Fibroblast of skin of right biceps (primary cell): ENCODE data around the gene KCNQ1OT1.
"Not testable (repeated sequence)": the region's sequence is repeated elsewhere in the genome, so short reads cannot be mapped to it uniquely, and the experiment has no call there.

ENCODE experiments used
- DNase-seq: peaks from one replicate; pipeline ENCODE4 v3.0.0-alpha.2; 2013

KCNQ1OT1 gene

GRCh38 chr11:2650343-2650867, 49.4 kb downstream of the KCNQ1OT1 start:
- no peak for DNase-seq

GRCh38 chr11:2649848-2650247, 49.9 kb downstream of the KCNQ1OT1 start:
- no peak for DNase-seq

GRCh38 chr11:2649400-2649799, 50.4 kb downstream of the KCNQ1OT1 start:
- no peak for DNase-seq

DNA sequence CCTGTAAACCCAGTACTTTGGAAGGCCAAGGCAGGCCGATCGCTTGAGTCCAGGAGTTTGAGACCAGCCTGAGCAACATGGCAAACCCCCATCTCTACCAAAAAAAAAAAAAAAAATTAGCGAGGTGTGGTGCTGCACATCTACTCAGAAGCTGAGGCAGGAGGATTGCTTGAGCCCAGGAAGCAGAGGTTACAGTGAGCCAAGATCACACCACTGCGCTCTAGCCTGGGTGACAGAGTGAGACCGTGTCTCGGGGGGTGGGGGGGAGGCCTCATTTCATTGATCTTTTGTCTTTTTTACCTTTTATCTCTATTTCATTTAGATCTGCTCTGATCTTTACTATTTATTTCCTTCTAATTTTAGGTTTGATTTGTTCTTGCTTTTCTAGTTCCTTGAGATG, 51.8 kb downstream of the KCNQ1OT1 start:
- DNase-seq: no peak

GRCh38 chr11:2647167-2647566, 52.6 kb downstream of the KCNQ1OT1 start:
- no peak for DNase-seq

- no peak for DNase-seq
Measured at GRCh38 chr11:2645779-2646118, 54.0 kb downstream of the KCNQ1OT1 start.

GRCh38 chr11:2644844-2645778, 54.7 kb downstream of the KCNQ1OT1 start:
- no peak for DNase-seq

DNA sequence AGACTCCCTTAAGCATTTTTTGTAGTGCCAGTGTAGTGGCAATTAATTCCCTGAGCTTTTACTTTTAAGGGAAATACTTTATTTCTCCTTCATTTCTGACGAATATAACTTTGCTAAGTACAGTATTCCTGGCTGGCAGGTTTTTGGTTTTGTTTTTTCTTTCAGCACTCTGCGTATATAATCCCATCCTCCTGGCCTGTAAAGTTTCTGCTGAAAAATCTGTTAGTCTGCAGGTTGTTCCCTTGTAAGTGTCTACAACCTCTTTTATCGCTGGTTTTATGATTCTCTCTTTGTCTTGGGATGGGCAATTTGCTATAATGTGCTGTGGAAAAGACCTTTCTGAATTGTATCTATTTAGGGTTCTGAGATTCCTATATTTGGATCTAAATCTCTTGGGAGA, 56.0 kb downstream of the KCNQ1OT1 start:
- no peak for DNase-seq

GRCh38 chr11:2641623-2642022, 58.2 kb downstream of the KCNQ1OT1 start:
- DNase-seq: no peak

DNA sequence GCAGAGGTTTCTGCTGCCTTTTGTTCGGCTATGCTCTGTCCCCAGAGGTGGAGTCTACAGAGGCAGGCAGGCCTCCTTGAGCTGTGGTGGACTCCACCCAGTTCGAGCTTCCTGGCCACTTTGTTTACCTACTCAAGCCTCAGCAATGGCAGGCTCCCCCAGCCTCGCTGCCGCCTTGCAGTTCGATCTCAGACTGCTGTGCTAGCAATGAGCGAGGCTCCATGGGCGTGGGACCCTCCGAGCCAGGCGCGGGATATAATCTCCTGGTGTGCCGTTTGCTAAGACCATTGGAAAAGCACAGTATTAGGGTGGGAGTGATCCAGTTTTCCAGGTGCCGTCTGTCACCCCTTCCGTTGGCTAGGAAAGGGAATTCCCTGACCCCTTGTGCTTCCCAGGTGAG, 60.0 kb downstream of the KCNQ1OT1 start:
- DNase-seq: not testable (repeated sequence)

DNA sequence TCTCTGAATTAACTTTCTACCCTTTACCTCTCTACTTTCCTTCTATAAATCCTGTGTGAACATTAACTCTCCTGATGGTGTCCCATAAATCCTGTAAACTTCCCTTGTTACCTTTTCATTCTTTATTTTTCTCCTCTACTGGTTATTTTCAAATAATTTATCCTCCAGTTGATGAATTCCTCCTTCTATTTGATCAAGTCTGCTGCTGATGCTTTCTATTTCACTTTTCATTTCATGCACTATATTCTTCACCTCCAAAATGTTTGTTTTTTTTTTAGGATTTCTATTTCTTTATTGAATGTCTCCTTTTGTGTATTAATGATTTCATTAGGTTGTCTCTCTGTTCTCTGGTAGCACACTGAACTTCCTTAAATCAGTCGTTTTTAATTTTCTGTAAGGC, 68.6 kb downstream of the KCNQ1OT1 start:
- no peak for DNase-seq

DNA sequence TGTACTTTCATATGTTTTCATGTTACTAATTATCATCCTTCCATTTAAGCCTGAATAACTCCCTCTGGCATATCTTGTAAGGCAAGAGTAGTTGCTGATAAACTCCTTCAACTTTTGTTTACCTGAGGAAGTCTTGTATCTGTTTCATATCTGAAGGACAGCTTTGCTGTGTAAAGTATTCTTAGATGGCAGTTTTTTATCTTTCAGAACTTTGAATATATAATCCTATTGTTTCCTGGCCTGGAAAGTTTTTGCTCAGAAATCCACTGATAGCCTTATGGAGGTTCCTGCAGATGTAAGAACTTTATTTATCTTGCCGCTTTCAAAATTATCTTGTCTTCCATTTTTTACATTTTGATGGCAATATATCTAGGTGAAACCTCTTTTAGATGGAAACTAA, 69.1 kb downstream of the KCNQ1OT1 start:
- DNase-seq: no peak

DNA sequence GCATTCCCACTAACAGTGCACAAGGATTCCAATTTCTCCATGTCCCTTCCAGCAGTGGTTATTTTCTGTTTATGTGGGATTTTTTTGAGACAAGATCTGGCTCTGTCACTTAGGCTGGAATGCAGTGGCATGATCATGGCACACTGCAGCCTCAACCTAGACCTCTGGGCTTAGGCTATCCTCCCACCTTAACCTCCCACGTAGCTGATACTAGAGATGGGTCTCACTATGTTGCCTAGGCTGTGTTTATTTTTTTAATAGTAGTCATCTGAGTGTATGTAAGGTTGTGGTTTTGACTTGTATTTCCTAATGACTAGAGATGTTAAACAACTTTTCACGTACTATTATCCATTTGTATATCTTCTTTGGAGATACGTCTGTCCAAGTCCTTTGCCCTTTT, 74.6 kb downstream of the KCNQ1OT1 start:
- DNase-seq: no peak

DNA sequence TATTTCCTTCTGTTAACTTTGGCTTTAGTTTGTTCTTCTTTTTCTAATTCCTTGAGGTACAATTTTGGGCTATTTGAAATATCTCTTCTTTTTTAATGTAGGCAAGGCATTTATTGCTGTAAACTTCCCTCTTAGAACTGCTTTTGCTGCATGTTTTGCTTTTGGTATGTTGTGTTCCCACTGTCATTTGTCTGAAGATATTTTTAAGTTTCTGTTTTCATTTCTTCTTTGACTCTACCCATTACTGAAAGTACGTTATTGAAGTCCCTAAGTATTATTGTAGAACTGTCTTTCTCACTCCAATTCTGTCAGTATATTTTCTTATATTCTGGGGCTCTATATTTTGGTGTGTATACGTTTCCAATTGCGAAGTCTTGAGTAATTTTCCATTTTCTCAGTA, 77.9 kb downstream of the KCNQ1OT1 start:
- no peak for DNase-seq

DNA sequence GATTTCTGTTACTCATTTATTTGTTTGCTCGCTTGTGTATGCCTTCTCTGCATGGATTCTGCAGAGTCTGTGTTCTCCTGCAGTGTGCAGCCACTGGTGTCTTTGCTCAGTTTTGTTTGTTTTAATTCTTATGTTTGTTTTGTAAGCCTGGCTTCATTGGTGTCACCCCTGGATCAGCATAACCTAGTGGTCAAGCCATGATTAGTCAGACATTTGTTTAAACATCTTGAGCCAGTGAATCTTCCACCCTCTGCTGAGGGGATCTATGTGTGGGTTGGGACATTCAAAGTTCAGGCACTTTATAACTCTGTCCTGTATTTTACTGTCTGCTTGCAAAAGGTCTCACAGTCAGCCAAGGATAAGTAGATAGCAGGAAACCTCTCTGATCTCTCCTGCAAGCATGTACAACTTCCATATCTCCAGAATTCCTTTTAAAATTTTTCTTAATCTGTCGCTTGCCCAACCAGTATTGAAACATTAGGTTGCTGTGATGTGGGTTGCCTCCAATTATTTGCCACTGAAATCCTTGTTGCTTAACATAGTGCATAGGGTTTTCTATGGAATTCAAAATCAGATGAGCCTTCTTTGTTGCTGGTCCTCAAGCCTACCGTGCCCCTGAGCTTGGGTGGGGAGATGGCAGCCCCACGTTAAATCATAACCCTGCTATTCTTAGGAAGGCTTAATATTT, 86.8 kb downstream of the KCNQ1OT1 start:
- DNase-seq: no peak

- no peak for DNase-seq
Measured at GRCh38 chr11:2609345-2609744, 90.4 kb downstream of the KCNQ1OT1 start.

DNA sequence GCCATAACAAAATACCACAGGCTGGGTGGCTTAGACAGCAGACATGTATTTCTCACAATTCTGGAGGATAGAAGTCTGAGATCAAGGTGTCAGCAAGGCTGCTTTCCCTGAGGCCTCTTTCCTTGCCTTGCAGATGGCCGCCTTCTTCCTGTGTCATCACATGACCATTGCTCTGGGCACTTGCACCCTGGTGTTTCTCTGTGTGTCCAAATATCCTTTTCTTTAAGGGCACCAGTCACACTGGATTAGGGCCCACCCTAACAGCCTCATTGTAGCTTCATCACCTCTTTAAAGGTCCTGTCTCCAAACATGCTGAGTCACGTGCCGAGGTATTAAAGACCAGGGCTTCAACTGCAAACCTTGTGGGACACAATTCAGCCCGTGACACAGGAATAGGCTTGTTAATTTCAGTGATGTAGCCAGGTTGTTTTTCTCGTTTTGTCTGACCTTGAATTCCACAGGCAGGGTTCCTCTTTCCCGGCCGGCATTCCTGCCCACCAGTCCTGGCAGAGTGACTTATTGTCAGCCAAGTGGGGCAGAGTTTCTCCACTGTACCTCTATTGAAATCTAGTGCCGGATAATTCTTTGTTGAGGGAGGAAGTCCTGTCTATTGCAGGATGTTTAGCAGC, 100.1 kb downstream of the KCNQ1OT1 start:
- no peak for DNase-seq

GRCh38 chr11:2595204-2595603, 104.6 kb downstream of the KCNQ1OT1 start:
- no peak for DNase-seq

GRCh38 chr11:2594267-2594666, 105.5 kb downstream of the KCNQ1OT1 start:
- no peak for DNase-seq

DNA sequence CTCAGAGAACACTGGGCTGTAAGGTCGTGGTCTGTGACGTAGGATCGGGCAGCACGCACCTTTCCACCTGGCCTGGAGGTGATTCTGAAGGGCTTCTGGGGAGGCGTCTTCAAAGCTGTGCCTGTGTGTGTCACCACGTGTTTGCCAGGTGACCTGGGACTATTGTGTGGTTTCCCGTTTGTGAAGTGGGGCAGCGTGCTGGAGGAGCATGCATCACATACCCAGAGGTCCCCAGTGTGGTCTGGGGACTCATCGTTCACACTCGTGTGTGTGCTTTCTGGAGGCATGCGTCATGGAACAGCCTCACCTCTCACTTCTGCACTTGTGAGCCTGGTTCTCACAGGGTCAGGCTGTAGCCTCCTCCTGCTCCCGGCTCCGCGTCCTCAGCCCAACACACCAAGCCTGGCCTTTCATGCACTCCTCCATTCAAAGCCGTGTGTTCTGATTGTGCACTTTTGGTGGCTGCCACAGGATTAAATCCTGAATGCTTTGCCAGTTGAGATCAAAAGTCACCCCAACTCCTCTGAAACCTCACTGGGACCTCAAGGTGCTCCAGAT, 106.3 kb downstream of the KCNQ1OT1 start:
- DNase-seq: no peak

DNA sequence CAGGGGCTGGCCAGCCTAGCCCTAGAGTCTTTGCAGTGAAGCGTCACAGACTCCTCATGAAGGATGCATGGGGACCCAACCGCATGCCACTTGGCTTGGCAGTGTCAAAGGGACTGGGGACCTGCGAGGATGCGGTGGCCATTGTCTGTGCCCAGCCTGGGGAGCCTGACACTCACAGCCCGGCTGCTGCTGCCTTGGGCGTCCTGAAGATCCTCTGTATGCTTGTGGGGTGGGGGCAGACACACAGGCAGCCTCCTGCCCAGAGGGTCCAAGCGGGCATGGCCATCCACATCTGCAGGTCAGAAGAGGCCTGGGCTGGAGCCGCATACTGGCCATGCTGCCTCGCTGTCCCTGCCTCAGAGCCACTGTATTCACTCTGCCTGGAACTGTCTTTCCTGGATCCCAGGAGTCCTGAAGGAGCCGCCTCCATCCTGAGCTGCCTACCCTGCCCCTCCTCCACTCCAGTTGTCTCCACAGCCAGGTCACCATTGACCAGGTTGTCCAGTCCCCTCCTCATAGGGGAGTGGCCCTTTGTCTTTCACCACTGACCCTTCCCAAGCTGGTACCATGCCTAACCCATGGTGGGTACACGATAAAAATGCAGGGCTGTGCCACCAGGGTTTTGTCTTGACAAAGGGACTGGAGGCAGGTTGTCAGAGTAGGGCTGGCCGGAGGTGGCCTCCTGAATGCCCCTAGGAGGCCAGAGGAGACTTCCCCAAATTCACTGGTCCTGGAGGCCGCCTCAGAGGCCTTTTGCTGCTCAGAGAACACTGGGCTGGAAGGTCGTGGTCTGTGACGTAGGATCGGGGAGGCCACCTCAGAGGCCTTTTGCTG, 107.0 kb downstream of the KCNQ1OT1 start:
- DNase-seq: no peak

GRCh38 chr11:2591805-2592204, 108.0 kb downstream of the KCNQ1OT1 start:
- DNase-seq: no peak
